HG02970 (cell line): Measurements from ENCODE around the gene NATD1.

ENCODE experiments used
- ATAC-seq: cut with Tn5 transposase; IDR thresholded peaks from one replicate; pipeline ENCODE4 v1.9.1; 2021; ENCODE audit warnings: mild to moderate bottlenecking, moderate library complexity, moderate number of reproducible peaks; ENCODE audit not compliant: unreplicated experiment, low FRiP score

Gene NATD1

DNA sequence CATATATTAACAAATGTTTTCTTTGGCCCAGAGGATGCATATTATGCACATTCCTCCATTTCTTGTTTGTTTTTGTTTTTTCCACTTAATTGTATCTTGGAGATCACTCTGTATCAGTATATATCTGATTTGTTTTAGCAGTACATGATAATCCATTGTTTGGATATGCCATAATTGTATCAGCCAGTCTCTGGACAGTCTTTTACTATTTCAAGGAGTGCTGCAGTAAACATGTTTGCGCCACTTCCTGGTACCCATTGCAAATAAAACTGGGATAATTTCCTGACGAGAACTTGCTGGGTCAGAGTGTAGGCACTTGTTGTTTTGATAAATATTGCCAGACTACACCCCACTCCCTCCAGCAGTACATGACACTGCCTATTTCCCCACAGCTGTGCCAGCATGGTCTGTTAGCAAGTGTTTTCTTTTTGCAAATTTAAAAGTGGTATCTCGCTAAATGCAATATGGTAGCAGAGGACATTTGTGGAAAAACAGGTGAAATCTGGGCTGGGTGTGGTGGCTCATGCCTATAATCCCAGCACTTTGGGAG is 34.3 kb downstream of the NATD1 start:
- no peak for ATAC-seq

DNA sequence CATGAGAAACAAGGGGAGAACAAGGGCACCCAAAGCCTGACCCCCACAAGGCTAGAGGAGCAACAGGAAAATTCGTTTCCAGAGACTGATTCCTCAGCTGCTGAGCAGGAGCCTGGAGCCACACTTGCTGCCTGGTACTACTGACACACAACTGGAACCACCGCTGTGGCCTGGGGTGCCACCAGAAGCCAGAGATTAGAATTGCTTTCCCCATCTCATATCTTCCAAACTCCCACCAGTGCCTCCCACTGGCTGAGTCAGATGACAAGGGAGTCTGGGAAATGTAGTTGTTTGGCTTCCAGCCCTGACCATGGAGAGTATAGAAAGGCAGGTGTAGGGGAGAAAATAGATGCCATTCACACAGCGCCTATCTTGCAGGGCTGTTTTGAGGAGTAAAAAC is 35.1 kb downstream of the NATD1 start:
- ATAC-seq, result no peak

DNA sequence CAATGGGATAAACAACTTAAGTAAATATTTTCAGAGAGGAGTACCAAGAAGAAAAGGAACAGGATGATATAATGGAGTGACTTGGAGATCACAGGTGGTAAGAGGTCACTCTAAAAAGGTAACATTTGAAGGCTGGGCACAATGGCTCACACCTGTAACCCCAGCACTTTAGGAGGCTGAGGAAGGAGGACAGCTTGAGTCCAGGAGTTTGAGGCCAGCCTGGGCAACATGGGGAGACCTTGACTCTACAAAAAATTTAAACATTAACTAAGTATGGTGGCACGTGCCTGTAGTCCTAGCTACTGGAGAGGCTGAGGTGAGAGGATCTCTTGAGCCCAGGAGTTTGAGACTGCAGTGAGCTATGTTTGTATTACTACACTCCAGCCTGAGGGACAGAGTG is 35.9 kb downstream of the NATD1 start:
- no peak for ATAC-seq

DNA sequence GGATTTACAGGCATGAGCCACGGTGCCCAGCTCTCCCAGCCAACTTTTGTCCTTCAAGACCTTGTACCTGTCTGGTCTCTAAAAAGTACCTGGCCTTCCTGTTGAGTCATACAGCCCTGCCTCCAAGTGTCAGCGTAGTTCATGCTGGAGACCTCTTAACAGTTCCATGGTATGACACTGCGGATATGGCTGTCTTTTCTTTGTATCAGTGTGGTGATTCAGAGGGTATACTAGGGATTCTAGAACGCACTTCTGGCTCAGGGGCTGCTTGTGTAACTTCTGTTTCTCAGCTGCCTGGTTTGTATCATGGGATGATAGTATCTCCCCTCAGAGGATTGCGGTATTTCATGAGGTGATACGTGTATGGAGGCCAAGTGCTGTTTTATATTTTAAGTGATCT is 37.3 kb downstream of the NATD1 start:
- ATAC-seq, result no peak

DNA sequence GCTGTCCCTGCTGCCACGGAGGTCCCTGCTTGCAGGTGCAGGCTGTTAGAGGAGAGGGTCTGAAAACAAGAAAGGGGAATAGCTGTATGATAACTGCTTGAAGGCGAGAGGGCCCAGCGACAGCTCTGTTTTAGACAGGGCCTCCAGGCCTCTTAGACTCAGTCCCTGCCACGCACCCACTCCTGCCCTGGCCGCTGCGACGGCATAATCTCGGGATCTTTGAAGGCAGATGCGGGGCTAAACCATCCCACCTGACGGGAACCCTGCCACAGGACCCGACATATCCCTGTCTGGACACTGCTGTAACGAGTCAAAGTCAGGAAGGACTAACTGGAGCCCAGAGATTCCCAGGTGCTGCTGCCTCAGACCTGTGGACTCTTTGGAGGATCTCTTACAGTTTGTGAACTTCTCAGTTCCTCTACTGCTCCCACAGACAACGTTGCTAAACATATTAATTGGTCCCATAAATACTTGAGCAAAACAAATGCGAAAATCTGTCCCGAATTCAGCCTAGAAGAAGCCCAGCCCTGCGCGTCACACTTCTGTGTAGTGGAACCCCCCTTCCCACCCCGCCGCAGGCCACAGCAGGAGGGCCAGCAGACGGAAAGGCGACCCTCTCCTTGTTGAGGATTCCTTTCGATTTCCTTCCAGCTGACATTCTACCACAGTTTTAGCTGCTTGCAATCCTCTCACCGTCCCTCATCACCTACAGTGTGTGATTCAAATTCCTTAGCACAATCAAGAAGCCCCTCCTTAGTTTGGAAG is 38.3 kb downstream of the NATD1 start:
- no peak for ATAC-seq

DNA sequence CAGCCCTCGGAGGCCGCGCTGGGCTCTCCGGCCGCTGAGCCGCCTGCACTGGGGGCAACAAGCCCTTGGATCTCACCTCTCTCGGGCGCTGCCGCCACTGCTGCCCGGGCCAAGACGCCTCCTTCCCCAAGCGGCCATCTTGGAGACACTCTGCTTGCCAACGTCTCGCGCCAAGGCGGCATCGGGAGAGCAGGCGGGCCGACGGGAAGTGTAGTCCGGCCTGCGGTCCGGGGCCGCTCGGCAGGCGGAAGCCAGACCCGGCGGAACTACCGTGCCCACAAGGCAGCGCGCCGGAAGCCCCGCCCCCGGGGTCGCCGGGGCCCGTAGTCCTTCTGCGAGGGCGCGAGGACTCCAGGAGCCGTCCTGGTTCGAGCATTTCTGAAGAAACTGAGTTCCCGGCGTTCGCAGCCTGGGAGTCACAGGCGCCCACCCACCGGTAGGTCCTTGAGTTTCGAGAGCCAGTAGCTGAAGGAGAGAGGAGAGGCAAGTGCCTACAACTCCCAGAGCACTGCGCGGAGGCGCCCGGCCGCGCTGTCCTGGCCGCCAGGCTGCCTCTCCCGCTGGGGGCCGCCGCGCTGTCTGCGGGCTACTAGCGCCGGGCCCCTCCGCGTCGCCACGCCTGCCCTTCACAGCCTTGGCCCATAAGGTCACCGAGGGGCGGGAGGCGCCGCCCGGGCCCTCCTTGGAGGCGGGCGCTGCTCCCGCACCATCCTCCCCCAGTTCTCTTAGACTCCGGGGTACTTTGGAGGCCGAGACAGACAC is 39.0 kb downstream of the NATD1 start, which contains the start of gene TMEM11:
TMEM11 (minus strand) TSS at position 147 of the 762 bp plus-strand sequence; CDS start at position 138, 9 bp downstream.
- ATAC-seq, result peak; percentile 89

DNA sequence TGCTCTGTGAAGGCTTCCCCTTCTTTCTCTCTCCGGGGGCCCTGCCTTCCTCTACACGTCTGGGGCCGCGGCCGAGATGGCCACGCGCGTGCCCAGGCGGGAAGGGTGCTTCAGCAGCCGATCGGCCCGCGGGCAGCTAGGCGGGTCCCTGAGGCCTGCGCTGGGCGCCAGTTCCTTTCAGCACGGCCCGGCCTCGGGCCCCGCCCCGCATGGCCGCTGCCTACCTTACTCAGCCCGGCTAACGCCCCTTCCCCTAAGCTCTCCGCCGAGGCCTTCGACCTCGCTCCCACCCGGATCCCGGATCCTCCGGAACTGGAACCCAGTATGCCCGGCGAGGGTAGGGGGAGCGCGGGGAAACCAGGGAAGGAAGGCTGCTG is 39.6 kb downstream of the NATD1 start:
- peak; percentile 15 for ATAC-seq

DNA sequence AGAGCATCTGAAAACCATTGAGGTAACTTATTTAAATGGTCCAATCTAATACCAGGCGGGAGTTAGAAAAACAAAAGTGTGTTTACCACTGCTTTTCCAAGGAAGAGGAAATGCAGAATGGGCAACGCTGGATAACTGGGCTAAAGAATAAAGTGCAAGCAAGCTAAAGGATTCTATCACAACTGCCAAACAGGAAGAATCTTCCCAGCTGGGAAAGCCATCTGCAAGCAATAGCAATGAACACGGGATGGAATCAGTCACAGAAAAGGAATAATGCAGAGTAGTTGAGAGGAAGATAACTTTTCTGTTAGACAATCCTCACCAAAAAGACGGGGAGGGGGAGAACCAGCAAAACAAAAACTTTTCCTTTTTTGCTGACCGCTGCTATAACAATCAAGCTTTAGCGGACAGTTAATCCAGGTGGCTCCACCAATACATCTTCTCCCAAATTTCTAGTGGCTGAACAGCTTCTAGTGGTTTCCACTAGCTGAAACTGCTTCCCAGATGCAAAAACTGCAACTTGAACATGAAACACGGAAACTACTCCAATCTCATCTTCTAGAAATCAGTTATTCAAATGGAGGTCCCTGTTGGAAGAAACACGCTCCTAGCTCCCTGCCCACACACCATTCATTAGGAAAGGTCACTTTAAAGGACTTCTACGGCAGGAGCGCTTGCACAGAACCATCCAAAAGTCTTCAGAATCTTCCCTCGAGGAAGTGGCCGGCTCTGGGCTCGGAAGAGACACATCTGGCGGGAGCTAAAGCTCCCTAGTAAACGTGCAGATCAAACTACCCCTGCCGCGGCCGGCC is 40.2 kb downstream of the NATD1 start:
- ATAC-seq, result no peak

DNA sequence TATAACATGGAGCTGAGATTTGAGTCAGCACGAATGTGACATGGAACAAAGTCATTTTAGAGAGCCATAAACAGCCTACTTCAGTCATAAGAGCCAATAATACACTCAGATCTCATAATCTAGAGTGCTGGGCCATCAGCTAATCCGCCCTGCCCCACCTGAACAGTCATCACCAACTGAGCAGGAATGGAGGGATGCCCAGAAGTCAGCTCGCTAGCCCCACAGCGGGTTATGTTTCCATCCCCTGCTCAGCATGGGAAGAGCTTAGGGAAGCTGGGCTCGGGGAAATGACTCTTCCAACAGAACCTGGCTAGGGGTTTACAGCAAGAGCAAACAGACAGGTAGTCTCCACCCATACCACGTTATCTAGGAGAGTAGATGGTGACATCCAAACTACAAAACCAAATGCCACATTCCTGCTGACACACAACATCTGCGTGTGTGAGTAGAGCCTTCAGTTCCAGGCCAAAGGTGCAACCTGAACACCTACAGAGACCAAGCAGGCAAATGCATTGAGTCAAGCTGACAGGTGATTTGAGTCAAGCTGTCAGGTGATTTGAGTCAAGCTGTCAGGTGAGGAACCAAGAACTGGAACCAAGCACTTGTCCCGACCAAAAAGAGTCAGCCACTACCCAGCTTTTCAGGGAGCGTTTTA is 41.3 kb downstream of the NATD1 start:
- no peak for ATAC-seq

DNA sequence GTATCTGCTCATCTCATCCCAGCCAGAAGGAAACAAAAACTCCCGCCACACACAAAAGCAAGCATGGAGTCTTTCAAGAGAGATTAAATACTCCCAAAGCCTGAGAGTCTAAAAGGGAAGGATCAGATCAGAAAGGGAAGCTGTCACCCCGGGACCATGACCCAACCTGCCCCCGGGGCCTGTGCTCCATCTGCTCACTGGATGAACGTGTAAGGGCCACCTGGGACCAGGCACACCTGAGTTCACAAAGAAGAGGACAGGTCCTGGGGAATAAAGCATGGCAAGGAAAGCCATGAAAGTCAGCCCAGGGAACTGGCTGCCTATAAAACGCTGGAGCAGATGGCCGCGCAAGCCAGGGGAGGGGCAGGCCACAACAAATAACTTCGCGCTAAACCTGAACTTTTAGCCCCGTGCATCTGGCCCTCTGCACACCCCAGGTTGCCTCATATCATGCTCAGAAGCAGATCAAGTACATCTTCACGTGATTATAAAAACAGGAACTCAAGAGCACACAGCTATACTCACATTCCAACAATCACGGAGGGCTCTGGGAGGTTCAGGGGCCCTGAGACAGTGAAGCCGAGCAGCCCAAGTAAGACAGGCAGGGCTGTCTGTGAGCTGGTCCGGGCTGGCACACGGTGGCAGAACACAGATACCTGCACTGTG is 42.7 kb downstream of the NATD1 start:
- no peak for ATAC-seq

DNA sequence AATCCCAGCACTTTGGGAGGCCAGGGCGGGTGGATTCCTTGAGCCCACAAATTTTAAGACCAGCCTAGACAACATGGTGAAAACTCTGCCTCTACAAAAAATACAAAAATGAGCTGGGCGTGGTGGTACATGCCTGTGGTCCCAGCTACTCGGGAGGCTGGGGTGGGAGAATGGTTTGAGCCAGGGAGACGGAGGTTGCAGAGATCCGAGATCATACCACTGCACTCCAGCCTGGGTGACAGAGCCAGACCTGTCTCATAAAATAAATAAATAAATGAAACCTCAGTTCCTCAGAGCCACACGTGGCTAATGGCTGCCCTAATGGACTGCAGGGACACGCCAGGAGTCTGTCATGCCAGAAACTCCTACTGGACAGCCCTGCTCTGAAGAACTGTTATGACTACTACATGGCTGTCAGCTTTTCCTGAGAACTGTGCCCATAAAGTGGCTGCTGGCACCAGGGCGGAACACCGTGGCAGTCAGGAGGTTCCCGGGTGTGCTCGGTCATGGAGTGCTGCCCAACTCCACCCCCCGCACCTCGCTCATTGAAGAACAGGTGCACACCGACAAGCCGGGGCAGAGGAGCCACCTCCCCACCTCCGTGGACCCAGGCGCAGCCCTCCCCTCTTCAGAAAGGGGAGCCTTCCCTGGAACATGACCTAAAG is 43.6 kb downstream of the NATD1 start:
- no peak for ATAC-seq

DNA sequence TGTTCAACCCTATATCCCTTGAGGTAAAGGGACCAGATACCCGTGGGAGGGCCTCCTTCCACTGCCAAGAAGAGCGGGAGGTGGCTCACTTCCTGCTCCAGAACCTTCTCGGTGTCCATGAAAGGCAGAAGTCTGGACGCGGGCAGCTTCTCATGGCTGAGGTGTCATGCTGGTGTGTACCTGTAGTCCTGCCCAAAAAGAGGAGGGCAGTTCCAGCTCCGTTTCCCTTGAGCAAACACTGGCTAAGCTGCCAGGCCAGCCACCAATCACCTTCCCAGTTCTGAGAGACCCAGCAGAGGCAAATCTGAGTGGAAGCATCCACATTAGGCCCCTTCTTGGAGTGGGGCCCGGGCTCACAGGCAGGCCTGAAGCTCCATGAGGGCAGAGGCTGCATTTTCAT is 44.9 kb downstream of the NATD1 start:
- no peak for ATAC-seq

DNA sequence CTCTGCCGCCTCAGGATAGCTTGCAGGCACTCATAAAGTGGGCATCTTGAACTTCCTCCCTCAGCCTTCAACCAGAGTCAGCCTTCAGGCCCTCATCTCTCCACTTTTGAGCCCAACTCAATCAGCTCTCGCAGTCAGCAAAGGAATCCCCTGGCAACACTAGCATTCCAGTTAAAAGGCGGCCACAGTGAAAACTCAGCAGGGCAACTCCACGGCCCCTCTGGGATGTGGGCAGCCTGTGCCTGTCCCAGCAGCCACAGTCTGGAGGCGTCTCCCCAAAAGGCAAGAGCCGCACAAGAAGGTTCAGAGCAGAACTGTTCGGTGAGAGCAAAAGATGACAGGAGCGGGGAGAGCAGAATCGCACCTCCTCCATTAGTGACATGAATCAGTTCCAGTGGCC is 48.3 kb downstream of the NATD1 start:
- ATAC-seq, result no peak

DNA sequence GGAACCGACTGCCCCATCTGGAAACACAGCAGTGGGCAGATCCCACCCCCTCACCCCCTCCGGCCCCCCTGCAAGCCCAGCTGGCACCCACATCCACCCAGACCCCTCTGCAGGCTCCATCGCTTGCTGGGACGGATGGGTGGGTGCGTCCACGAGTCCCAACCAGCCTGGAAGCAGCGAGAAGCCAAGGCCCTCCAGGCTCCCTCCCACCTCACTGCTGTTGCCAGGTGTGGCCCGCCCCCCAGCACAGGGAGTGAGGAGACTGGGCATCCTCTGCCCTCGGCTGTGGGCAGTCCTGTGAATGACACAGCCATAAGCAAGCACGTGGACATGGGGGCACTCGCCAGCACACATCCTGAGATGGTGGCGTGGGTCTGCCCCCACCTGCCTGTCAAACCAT is 50.7 kb downstream of the NATD1 start:
- no peak for ATAC-seq

DNA sequence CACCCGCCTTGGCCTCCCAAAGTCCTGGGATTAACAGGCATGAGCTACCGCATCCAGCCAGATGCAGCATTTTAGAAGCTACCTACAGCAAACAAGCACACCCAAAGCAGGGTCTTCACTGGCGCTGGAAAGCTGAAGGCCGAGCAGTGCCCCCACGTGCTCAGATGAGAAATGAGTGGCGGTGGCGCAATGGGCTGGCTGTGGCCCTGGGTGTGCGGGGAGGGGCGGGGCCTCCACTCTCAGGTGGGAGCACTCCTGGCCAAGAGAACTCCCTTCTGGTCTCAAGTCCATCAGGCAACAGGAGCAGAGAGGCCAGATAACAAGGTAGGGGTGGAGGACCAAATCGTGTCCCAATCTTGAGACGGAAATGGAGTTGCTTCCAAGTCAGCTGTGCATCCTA is 51.3 kb downstream of the NATD1 start:
- ATAC-seq, result no peak

DNA sequence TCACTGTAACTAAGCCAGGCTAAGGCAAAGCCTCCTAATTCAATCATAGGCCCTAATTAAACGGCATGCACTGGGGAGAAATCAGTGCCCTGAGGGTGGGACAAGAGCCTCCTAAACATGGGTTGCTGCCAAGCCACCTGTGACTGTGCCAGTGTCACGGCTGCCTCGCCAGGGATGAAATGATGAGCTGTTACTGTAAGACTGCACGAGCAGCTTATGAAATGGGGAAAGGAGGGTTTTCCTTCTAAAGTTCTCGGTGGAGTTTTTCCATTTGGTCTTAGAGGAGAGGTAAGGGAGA is 52.0 kb downstream of the NATD1 start:
- no peak for ATAC-seq

DNA sequence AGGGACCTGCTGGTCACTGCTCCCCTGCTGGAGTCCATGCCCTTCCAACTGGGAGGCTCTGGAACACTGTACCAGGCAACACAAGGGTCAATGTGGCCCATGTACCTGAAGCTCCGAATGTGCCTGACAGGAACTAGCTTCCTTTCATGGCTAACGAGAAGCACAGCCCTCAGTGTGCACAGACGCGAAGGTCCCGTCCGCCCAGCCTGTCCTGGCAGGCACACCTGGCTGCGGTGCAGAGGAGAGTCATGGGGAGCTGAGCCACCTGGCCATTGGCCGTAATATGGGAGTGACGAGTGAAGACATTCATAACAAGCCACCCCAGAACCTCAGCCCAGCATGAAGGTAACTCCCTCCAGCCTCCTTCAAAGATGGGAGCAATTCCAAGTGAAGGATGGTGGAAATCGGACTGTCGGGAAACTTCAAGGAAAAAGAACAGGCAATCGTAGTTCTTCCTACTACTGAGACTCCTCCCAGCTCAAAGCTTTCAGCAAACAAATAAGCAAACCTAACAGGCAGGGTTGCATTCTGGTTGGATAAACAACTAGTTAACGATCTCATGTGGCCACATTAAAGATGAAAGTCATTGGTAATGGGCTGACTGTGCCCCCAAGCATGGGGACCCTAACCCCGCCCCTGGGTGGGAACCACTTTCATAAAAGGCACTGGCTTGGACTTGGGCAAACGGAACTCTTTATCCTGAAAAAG is 52.5 kb downstream of the NATD1 start:
- ATAC-seq, result no peak

DNA sequence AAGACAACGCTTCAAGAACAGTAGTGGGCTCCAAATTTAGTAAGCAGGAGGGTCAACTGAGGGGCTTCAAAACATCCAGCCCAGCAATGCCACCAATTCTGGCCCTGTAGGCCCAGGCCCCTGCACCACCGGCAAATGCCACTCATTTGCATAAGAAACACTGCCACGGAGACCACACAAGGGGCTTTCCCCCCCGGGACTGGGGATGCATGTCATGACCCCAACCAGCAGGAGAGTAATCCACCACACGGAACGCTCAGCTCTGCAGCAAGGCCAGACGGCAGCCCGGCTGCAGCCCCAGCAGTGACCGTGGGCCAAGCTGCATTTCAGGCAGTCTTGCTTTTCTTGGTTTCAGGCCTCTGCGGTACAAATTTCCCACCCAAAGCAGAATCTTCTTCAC is 53.4 kb downstream of the NATD1 start:
- no peak for ATAC-seq

DNA sequence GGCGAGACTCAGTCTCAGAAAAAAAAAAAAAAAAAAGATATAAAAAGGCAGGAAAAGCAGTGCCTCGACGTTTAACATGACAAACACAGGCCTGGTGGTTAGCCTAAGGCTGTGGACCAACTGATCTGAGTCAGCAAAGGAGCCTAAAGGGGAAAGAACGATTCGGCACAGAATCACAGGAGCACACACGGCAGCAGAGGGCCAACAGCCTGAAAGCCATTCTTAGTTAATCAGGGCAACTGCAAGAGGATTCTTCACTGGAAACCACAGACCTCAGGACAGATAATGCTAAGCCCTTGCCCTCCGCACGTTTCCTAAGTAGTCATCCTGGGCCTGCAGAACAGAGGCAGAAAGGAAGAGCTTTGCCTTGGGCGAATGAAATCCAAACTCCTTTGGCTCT is 53.9 kb downstream of the NATD1 start:
- ATAC-seq, result no peak
